B cell (primary cell): Measurements from ENCODE around the gene NUP62.

ENCODE experiments used
- CTCF ChIP-seq: fragments of 200-600 bp; IDR thresholded peaks from one replicate; pipeline ENCODE4 v1.8.0; 2022; ENCODE audit warnings: antibody characterized with exemption, mild to moderate bottlenecking
- EZH2 ChIP-seq: IDR thresholded peaks from 2 replicates; pipeline ENCODE4 v1.6.1; 2012; ENCODE audit warnings: borderline replicate concordance, low read depth, mild to moderate bottlenecking, moderate library complexity, low read length; ENCODE audit not compliant: insufficient read depth, poor library complexity, severe bottlenecking

GRCh38 chr19:49978324-49978723 lies 49.0 kb upstream of the NUP62 start:
- TF ChIP-seq CTCF (no peak), EZH2 (no peak)
